Keratinocyte (primary cell): ENCODE measurements around the gene SPDYE3. TPM values are rescaled to one million over a fixed set of nuclear protein-coding genes. Genes with fewer than 3 reads are reported as not detected.
"Not testable (repeated sequence)": the region's sequence is repeated elsewhere in the genome, so short reads cannot be mapped to it uniquely, and the experiment has no call there.

ENCODE experiments used
- DNase-seq: peaks from one replicate; pipeline ENCODE4 v3.0.0-alpha.2; 2011; ENCODE audit warnings: low read depth, missing footprints, low spot score
- FAIRE-seq: peaks from 2 replicates; lab custom pipeline; 2011; peaks lifted over from hg19 to GRCh38; lab: Jason Lieb, UNC
- H2AFZ ChIP-seq: 2 replicates; pipeline ENCODE4 v1.6.0; 2012; ENCODE audit warnings: low read length, control low read depth, inconsistent platforms; ENCODE audit not compliant: control insufficient read depth
- H3K27ac ChIP-seq: 2 replicates; pipeline ENCODE4 v1.5.1; 2011; ENCODE audit warnings: low read length; ENCODE audit not compliant: control insufficient read depth, insufficient read depth
- H3K27me3 ChIP-seq: 3 replicates; pipeline ENCODE4 v1.6.0; 2011; ENCODE audit warnings: low read length; ENCODE audit not compliant: control insufficient read depth, insufficient read depth; ENCODE audit errors: extremely low read depth
- H3K36me3 ChIP-seq, 2 experiments: 2 replicates in 1 of 2; 3 replicates in 1 of 2; pipeline ENCODE4 v1.5.1; 2011; ENCODE audit warnings: low read length in 2 of 2, mild to moderate bottlenecking in 1 of 2; ENCODE audit not compliant: control insufficient read depth in 2 of 2, insufficient read depth in 2 of 2; ENCODE audit errors: extremely low read depth in 1 of 2
- H3K4me1 ChIP-seq: 3 replicates; pipeline ENCODE4 v1.5.1; 2011; ENCODE audit warnings: low read length; ENCODE audit not compliant: control insufficient read depth, insufficient read depth; ENCODE audit errors: extremely low read depth
- H3K4me2 ChIP-seq: 3 replicates; pipeline ENCODE4 v1.6.0; 2011; ENCODE audit warnings: low read depth, low read length; ENCODE audit not compliant: control insufficient read depth, insufficient read depth; ENCODE audit errors: extremely low read depth
- H3K4me3 ChIP-seq, 3 experiments: fragments of 200-600 bp in 1 of 3; sonication (generic) in 1 of 3; 2 replicates in 2 of 3; 3 replicates in 1 of 3; pipeline ENCODE4 v1.5.1; 2011 to 2016; ENCODE audit warnings: low read length in 3 of 3, mild to moderate bottlenecking in 3 of 3, control low read depth in 2 of 3, inconsistent platforms in 1 of 3, low read depth in 1 of 3, mixed read lengths in 1 of 3, mixed run types in 1 of 3, moderate library complexity in 1 of 3; ENCODE audit not compliant: control insufficient read depth in 2 of 3, insufficient read depth in 2 of 3; ENCODE audit errors: extremely low read depth in 1 of 3
- H3K79me2 ChIP-seq: 2 replicates; pipeline ENCODE4 v1.6.0; 2012; ENCODE audit warnings: low read length; ENCODE audit not compliant: control insufficient read depth, insufficient read depth
- H3K9ac ChIP-seq: 3 replicates; pipeline ENCODE4 v1.6.0; 2011; ENCODE audit warnings: low read length; ENCODE audit not compliant: control insufficient read depth, insufficient read depth; ENCODE audit errors: extremely low read depth
- H3K9me1 ChIP-seq: 3 replicates; pipeline ENCODE4 v1.6.0; 2011; ENCODE audit warnings: low read length; ENCODE audit not compliant: control insufficient read depth, insufficient read depth; ENCODE audit errors: extremely low read depth
- H3K9me3 ChIP-seq: 2 replicates; pipeline ENCODE4 v1.5.1; 2012; ENCODE audit warnings: low read depth, low read length; ENCODE audit not compliant: control insufficient read depth
- H4K20me1 ChIP-seq: 3 replicates; pipeline ENCODE4 v1.6.0; 2011; ENCODE audit warnings: low read length; ENCODE audit not compliant: control insufficient read depth, insufficient read depth; ENCODE audit errors: extremely low read depth
- CTCF ChIP-seq, 3 experiments: IDR thresholded peaks in 1 of 3; conservative IDR thresholded peaks in 1 of 3; optimal IDR thresholded peaks in 1 of 3; 2 replicates in 2 of 3; 3 replicates in 1 of 3; pipeline versions ENCODE3 to v1.5.1; 2011; ENCODE audit warnings: low read length in 3 of 3, mild to moderate bottlenecking in 3 of 3, moderate library complexity in 2 of 3, control low read depth in 1 of 3, inconsistent platforms in 1 of 3; ENCODE audit not compliant: insufficient read depth in 2 of 3; ENCODE audit errors: extremely low read depth in 1 of 3
- EZH2 ChIP-seq: IDR thresholded peaks from one replicate; pipeline ENCODE4 v1.6.1; 2012; ENCODE audit warnings: inconsistent platforms, mild to moderate bottlenecking, low read length, moderate library complexity
- dilution Hi-C: fragments of 300-500 bp; cut with MboI; formaldehyde crosslinking; loops from one replicate; pipeline ENCODE4 v1.7.0; 2020; ENCODE audit warnings: low sequenced_read_pairs; ENCODE audit not compliant: extremely low pct_ligation_motif_present
- polyA plus RNA-seq, 5 experiments: library from polyadenylated mRNA; depleted of rRNA in 3 of 5; stranded (reverse) in 3 of 5; stranded (forward) in 1 of 5; unstranded in 1 of 5; fragments of >200 nt; gene quantifications; 1 replicate in 1 of 5; 2 replicates in 3 of 5; 3 replicates in 1 of 5; pipeline versions ENCODE4 v1.2.1 to v1.2.3, GENCODE V29; 2011 to 2012; ENCODE audit warnings: missing spikeins in 2 of 5, low read depth in 1 of 5, low replicate concordance in 1 of 5

Gene SPDYE3
- polyA plus RNA-seq, 1 donor (not counting 4 experiments of a cell fraction or from before 2014, with no cell fraction given): not detected

- no peak for DNase-seq
- dilution Hi-C loops: no loop called here
- H3K4me3 ChIP-seq: no peak overlapping the region
- no peak overlapping the region for H3K27ac ChIP-seq
- H4K20me1 ChIP-seq: no peaks in the 10 kb centered on the region
- no peak for TF ChIP-seq EZH2
- no peak for TF ChIP-seq CTCF (optimal IDR thresholded peaks at IDR 0.05 in 1 of 3, IDR thresholded peaks at IDR 0.05 in 1 of 3, conservative IDR thresholded peaks at IDR 0.05 in 1 of 3; ENCODE audit: extremely low read depth in 1 of 3, insufficient read depth in 2 of 3, low read length in 3 of 3)
- H3K4me1 ChIP-seq: peaks cover 3% of the 10 kb centered on the region
- no peak overlapping the region for H3K9ac ChIP-seq
- no peaks in the 10 kb centered on the region for H3K79me2 ChIP-seq
- H3K27me3 ChIP-seq: no peaks in the 10 kb centered on the region
- H3K9me1 ChIP-seq: no peaks in the 10 kb centered on the region
- no peaks in the 10 kb centered on the region for H3K9me3 ChIP-seq
- H3K36me3 ChIP-seq: no peaks in the 10 kb centered on the region
- no peak overlapping the region for H2AFZ ChIP-seq
- no peak for FAIRE-seq
- H3K4me2 ChIP-seq: no peak overlapping the region
Measured at GRCh38 chr7:100275120-100275519, 32.4 kb upstream of the SPDYE3 start.

- H3K9ac ChIP-seq, H2AFZ ChIP-seq, H3K27me3 ChIP-seq, H3K4me2 ChIP-seq, H3K4me1 ChIP-seq, H3K79me2 ChIP-seq, H3K4me3 ChIP-seq, DNase-seq, H3K9me3 ChIP-seq, dilution Hi-C loops, H3K27ac ChIP-seq, FAIRE-seq, H3K9me1 ChIP-seq, H4K20me1 ChIP-seq, H3K36me3 ChIP-seq: not testable (repeated sequence)
Measured at GRCh38 chr7:100276126-100276525, 31.4 kb upstream of the SPDYE3 start.

GRCh38 chr7:100282069-100282608 is 25.4 kb upstream of the SPDYE3 start:
- H3K9me3 ChIP-seq, H3K36me3 ChIP-seq, H3K4me2 ChIP-seq, H4K20me1 ChIP-seq, H3K27ac ChIP-seq, H3K27me3 ChIP-seq, FAIRE-seq, dilution Hi-C loops, DNase-seq, H3K79me2 ChIP-seq, H3K4me1 ChIP-seq, H3K9ac ChIP-seq, H2AFZ ChIP-seq, H3K9me1 ChIP-seq, H3K4me3 ChIP-seq: not testable (repeated sequence)

DNA sequence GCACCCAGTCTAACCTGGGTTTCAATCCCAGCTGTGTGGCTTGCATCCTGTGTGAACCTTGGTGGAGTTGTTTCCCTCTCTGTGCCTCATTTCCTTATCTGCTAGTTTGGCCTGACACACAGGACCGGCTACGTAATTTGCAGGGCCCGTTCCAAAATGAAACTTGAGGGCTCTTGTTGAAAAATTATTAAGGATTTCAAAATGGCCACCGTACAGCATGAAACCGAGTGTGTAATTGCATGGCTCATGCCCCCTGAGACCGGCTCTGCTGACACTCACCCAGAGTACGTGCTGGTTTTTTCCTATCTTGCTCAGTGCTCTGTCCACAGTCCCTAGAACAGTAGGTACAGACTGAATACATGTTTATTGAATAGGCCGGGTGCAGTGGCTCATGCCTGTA is 24.4 kb upstream of the SPDYE3 start:
- H3K4me2 ChIP-seq, DNase-seq, dilution Hi-C loops, H3K4me1 ChIP-seq, H4K20me1 ChIP-seq, H3K79me2 ChIP-seq, H2AFZ ChIP-seq, H3K9me1 ChIP-seq, H3K36me3 ChIP-seq, H3K27me3 ChIP-seq, H3K4me3 ChIP-seq, H3K27ac ChIP-seq, H3K9me3 ChIP-seq, H3K9ac ChIP-seq, FAIRE-seq: not testable (repeated sequence)
